Measurements from ENCODE around the gene EBF3.

DNA sequence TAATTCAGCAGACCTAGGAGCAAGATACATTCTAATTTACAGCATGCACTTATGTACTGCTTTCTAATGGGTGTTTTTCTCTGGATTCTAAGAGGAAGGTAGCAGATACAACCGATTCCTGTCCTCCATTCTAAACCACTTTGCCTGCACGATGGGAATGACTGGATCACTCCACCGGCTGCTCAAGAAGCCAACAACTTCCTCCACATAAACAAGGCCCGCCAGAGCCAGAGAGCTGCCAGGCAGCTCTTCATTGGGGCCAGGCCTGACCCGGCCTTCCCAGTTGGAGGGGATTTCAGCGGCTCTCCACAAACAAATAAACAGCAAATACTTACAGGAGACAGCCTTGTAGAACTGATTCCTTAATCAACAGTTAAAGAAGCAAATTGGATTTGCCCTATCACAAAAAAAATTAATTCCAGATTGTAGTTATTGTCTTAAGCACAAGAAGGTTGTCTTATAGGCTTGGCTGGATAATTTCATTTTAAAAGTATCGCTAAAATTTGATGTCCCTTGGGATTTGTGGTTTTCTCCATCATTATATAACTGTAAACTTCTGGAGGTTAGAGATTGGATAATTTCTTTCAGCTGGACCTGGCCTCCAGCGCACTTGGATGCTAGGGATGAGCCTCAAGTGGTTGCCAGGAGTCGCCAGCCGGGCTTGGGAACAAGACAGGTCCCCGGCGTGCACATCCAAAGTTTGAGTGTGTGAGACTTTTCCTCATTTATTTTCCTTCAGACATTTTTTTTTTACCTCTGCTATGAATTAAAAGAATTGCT, 20.9 kb downstream of the EBF3 start:
- TF ChIP-seq YY1 (IDR thresholded peaks at IDR 0.05; ENCODE audit: extremely low read depth, insufficient replicate concordance, low read depth, low read length) = no peak
- no peak for TF ChIP-seq CTCF (IDR thresholded peaks at IDR 0.05 in 2 of 3, conservative IDR thresholded peaks at IDR 0.05 in 1 of 3; ENCODE audit: borderline replicate concordance in 1 of 3, insufficient read depth in 1 of 3, low read depth in 2 of 3, low read length in 2 of 3)
- no peak for TF ChIP-seq EZH2 (IDR thresholded peaks at IDR 0.05)
- TF ChIP-seq JUND (IDR thresholded peaks at IDR 0.05) = no peak
- no peak for TF ChIP-seq EZH2phosphoT487 (IDR thresholded peaks at IDR 0.05; ENCODE audit: borderline replicate concordance)
- TF ChIP-seq FOSL1 (IDR thresholded peaks at IDR 0.05; ENCODE audit: low read depth) = no peak
- TF ChIP-seq ZNF274 (IDR thresholded peaks at IDR 0.05; ENCODE audit: low read depth, low read length) = no peak
- TF ChIP-seq POLR2A (IDR thresholded peaks at IDR 0.05; ENCODE audit: borderline replicate concordance, extremely low read depth, insufficient read depth, insufficient read length) = no peak
- TF ChIP-seq MAX (IDR thresholded peaks at IDR 0.05) = no peak
- no peak for TF ChIP-seq REST (IDR thresholded peaks at IDR 0.05; ENCODE audit: low read depth)
- TF ChIP-seq RAD21 (IDR thresholded peaks at IDR 0.05; ENCODE audit: low read depth) = no peak
- TF ChIP-seq CBX3 (IDR thresholded peaks at IDR 0.05; ENCODE audit: low read depth) = no peak

Data from HCT116 (cell line).